ENCODE results near the gene CCDC57. TPM values are rescaled to one million over a fixed set of nuclear protein-coding genes. Genes with fewer than 3 reads are reported as not detected.
A peak's percentile ranks its signal among the peaks of the same experiment; 100 is the strongest.

CCDC57 gene
- total and polyA plus RNA-seq, 9 of the 15 experiments (the other 6 are each of a cell fraction or from before 2014, with no cell fraction given): 0.83 to 36.2 (median 13.6) TPM

DNA sequence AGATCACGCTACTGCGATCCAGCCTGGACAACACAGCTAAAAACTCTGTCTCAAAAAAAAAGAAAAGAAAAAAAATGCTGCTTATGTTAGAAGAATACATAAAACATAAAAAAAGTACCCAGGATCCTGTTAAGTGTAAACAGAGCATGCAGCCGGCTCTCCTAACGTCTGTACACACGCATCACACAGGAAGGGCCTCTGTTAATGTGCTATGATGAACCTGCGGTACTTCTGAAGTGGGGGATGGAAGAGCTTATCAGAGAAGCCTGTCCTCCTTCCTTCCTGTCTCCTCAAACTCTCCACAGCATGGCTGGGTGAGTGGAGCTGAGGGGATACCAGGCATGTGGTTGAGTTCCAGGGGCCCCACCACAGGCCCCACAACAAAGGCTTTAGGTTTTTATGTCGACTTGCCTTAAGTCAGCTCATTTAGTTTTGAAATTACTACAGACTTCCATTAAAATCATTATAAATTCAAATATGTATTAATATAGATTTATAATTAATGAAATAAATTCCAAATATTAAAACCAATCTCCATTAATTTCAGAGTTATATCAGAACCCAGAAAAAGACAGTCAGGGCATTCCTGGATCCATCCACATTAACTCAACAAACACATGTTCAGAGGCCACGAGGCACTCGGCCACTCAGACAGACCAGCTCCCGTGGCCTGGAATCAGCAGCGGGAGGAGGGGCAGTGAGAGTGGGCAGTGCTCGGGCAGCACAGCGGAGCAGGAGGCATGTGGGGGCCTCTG lies 11.7 kb downstream of the CCDC57 start (continued):
- no peak for TF ChIP-seq HSF4 (CRISPR knock-in tag; IDR thresholded peaks at IDR 0.05; ENCODE audit: borderline replicate concordance)
- TF ChIP-seq, protein P1, sequence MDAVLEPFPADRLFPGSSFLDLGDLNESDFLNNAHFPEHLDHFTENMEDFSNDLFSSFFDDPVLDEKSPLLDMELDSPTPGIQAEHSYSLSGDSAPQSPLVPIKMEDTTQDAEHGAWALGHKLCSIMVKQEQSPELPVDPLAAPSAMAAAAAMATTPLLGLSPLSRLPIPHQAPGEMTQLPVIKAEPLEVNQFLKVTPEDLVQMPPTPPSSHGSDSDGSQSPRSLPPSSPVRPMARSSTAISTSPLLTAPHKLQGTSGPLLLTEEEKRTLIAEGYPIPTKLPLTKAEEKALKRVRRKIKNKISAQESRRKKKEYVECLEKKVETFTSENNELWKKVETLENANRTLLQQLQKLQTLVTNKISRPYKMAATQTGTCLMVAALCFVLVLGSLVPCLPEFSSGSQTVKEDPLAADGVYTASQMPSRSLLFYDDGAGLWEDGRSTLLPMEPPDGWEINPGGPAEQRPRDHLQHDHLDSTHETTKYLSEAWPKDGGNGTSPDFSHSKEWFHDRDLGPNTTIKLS (IDR thresholded peaks at IDR 0.05; ENCODE audit: borderline replicate concordance, low read depth): no peak
- no peak for TF ChIP-seq ZFPM2 (CRISPR knock-in tag; IDR thresholded peaks at IDR 0.05)
- no peak for TF ChIP-seq RBM17 (IDR thresholded peaks at IDR 0.05; ENCODE audit: borderline replicate concordance, low read depth, low read length)
- TF ChIP-seq ILK (tag; IDR thresholded peaks at IDR 0.05; ENCODE audit: borderline replicate concordance, low read depth): no peak
- TF ChIP-seq ZNF408 (CRISPR knock-in tag; IDR thresholded peaks at IDR 0.05; ENCODE audit: low read depth): no peak
- TF ChIP-seq, protein P2, sequence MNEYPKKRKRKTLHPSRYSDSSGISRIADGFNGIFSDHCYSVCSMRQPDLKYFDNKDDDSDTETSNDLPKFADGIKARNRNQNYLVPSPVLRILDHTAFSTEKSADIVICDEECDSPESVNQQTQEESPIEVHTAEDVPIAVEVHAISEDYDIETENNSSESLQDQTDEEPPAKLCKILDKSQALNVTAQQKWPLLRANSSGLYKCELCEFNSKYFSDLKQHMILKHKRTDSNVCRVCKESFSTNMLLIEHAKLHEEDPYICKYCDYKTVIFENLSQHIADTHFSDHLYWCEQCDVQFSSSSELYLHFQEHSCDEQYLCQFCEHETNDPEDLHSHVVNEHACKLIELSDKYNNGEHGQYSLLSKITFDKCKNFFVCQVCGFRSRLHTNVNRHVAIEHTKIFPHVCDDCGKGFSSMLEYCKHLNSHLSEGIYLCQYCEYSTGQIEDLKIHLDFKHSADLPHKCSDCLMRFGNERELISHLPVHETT (CRISPR knock-in tag; conservative IDR thresholded peaks at IDR 0.05 in 1 of 2, IDR thresholded peaks at IDR 0.05 in 1 of 2): peak in 1 of 2 experiments; percentile 64; a peak in 2 of 4 replicates
- TF ChIP-seq ELF1 (tag; IDR thresholded peaks at IDR 0.05): no peak
- no peak for TF ChIP-seq KHSRP (IDR thresholded peaks at IDR 0.05)
- TF ChIP-seq ETV6 (IDR thresholded peaks at IDR 0.05; ENCODE audit: borderline replicate concordance in 1 of 2, low read depth in 2 of 2, low read length in 1 of 2): 0 out of 4 replicates have a peak, but pooled peaks of 1 of the 2 experiments have one; percentile 18
- no peak for TF ChIP-seq ETV6 (CRISPR knock-in tag; IDR thresholded peaks at IDR 0.05; ENCODE audit: borderline replicate concordance)
- TF ChIP-seq, protein P3, sequence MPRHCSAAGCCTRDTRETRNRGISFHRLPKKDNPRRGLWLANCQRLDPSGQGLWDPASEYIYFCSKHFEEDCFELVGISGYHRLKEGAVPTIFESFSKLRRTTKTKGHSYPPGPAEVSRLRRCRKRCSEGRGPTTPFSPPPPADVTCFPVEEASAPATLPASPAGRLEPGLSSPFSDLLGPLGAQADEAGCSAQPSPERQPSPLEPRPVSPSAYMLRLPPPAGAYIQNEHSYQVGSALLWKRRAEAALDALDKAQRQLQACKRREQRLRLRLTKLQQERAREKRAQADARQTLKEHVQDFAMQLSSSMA (CRISPR knock-in tag; IDR thresholded peaks at IDR 0.05): no peak
- TF ChIP-seq WHSC1 (IDR thresholded peaks at IDR 0.05; ENCODE audit: low read length): no peak
- TF ChIP-seq MTF1 (CRISPR knock-in tag; IDR thresholded peaks at IDR 0.05; ENCODE audit: borderline replicate concordance): no peak
- TF ChIP-seq, protein P4, sequence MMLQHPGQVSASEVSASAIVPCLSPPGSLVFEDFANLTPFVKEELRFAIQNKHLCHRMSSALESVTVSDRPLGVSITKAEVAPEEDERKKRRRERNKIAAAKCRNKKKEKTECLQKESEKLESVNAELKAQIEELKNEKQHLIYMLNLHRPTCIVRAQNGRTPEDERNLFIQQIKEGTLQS (IDR thresholded peaks at IDR 0.05): no peak
- TF ChIP-seq, protein P4 (CRISPR knock-in tag; conservative IDR thresholded peaks at IDR 0.05): no peak
- no peak for TF ChIP-seq GABPB2 (CRISPR knock-in tag; conservative IDR thresholded peaks at IDR 0.05)
- TF ChIP-seq ZFP36 (IDR thresholded peaks at IDR 0.05; ENCODE audit: low read depth, low read length, partially characterized antibody): no peak
- peak; percentile 55 for TF ChIP-seq POLR2H (tag; IDR thresholded peaks at IDR 0.05; ENCODE audit: low read depth)
- 0 out of 2 replicates have a peak, but pooled peaks have one; percentile 55 for TF ChIP-seq ZZZ3 (IDR thresholded peaks at IDR 0.05)
- TF ChIP-seq CHD4 (IDR thresholded peaks at IDR 0.05; ENCODE audit: insufficient read depth, insufficient replicate concordance, low read depth, low read length, poor library complexity, severe bottlenecking): no peak
- no peak for TF ChIP-seq RBM14 (IDR thresholded peaks at IDR 0.05; ENCODE audit: borderline replicate concordance, insufficient read depth, low read depth, low read length)
